HepG2 (cell line): ENCODE measurements around the gene KCTD6. TPM values are rescaled to one million over a fixed set of nuclear protein-coding genes. Genes with fewer than 3 reads are reported as not detected.

Experiments used
- ATAD3A ChIP-seq: sonication (generic); formaldehyde crosslinking; IDR thresholded peaks from 2 replicates; pipeline ENCODE4 v1.4.0; 2020; ENCODE audit warnings: missing genetic modification reagents
- BHLHE40 ChIP-seq: IDR thresholded peaks from 2 replicates; pipeline ENCODE4 v1.6.1; 2011; ENCODE audit warnings: low read length, improper control_type of control experiment
- CEBPB ChIP-seq: IDR thresholded peaks from 2 replicates; pipeline ENCODE4 v1.6.1; 2011; ENCODE audit warnings: low read depth, low read length, improper control_type of control experiment, borderline replicate concordance
- FOSL2 ChIP-seq: sonication (generic); formaldehyde crosslinking; IDR thresholded peaks from 2 replicates; pipeline ENCODE4 v1.4.0; 2020; ENCODE audit warnings: missing genetic modification reagents
- ISL2 ChIP-seq: sonication (generic); formaldehyde crosslinking; IDR thresholded peaks from 2 replicates; pipeline ENCODE4 v1.5.0; 2020; ENCODE audit warnings: missing genetic modification reagents
- MAFK ChIP-seq, 2 experiments: IDR thresholded peaks in 1 of 2; conservative IDR thresholded peaks in 1 of 2; 2 replicates each; pipeline ENCODE4 v1.6.1; 2011; ENCODE audit warnings: improper control_type of control experiment in 2 of 2, low read length in 2 of 2
- MIER3 ChIP-seq: IDR thresholded peaks from 2 replicates; pipeline ENCODE4 v1.6.1; 2016; ENCODE audit warnings: missing compliant biosample characterization, borderline replicate concordance
- NR2F6 ChIP-seq, 2 experiments: IDR thresholded peaks; 2 replicates each; pipeline ENCODE4 v1.6.1; 2016; ENCODE audit warnings: antibody characterized with exemption in 1 of 2, mild to moderate bottlenecking in 1 of 2
- RXRB ChIP-seq: IDR thresholded peaks from 2 replicates; pipeline ENCODE4 v1.6.1; 2016; ENCODE audit warnings: borderline replicate concordance, missing genetic modification reagents, missing compliant biosample characterization
- ZFP36 ChIP-seq: fragments of 150-350 bp; IDR thresholded peaks from 2 replicates; pipeline ENCODE4 v1.6.1; 2018; ENCODE audit warnings: borderline replicate concordance, low read length, low read depth; ENCODE audit not compliant: partially characterized antibody
- ZFY ChIP-seq: sonication (generic); formaldehyde crosslinking; IDR thresholded peaks from 2 replicates; pipeline ENCODE4 v1.4.0; 2020; ENCODE audit warnings: missing genetic modification reagents
- ZNF546 ChIP-seq: sonication (generic); formaldehyde crosslinking; conservative IDR thresholded peaks from 2 replicates; pipeline ENCODE4 v1.8.1; 2023; ENCODE audit warnings: mild to moderate bottlenecking, missing genetic modification reagents
- ZNF556 ChIP-seq: sonication (generic); formaldehyde crosslinking; IDR thresholded peaks from 2 replicates; pipeline ENCODE4 v1.4.0; 2020; ENCODE audit warnings: mild to moderate bottlenecking, missing genetic modification reagents, borderline replicate concordance
- ZNF777 ChIP-seq: sonication (generic); formaldehyde crosslinking; IDR thresholded peaks from 2 replicates; pipeline ENCODE4 v1.4.0; 2020; ENCODE audit warnings: missing genetic modification reagents
- polyA plus RNA-seq, 8 experiments: library from polyadenylated mRNA; depleted of rRNA in 3 of 8; stranded (reverse) in 7 of 8; unstranded in 1 of 8; fragments of >200 nt; fragmentation: Illumina TruSeq in 4 of 8; extraction: Trizol in 4 of 8; gene quantifications; 2 replicates each; pipeline versions ENCODE4 v1.2.1 to v1.2.3, GENCODE V29; 2011 to 2016; ENCODE audit warnings: low read depth in 4 of 8, missing spikeins in 1 of 8, mixed read lengths in 1 of 8; ENCODE audit not compliant: insufficient read depth in 1 of 8
- total RNA-seq, 5 experiments: library from RNA; depleted of rRNA; stranded (reverse); fragments of >200 nt; fragmentation: Illumina TruSeq; extraction: Trizol; gene quantifications; 2 replicates each; pipeline ENCODE4 v1.2.3, GENCODE V29; 2016; ENCODE audit warnings: low read depth in 1 of 5
- TF ChIP-seq, protein P1 (sequence below): sonication (generic); formaldehyde crosslinking; IDR thresholded peaks from 2 replicates; pipeline ENCODE4 v1.4.0; 2020; ENCODE audit warnings: low read depth, mild to moderate bottlenecking, missing genetic modification reagents
- TF ChIP-seq, protein P2 (sequence below): sonication (generic); formaldehyde crosslinking; IDR thresholded peaks from 2 replicates; pipeline ENCODE4 v1.5.0; 2020; ENCODE audit warnings: missing genetic modification reagents, mild to moderate bottlenecking, borderline replicate concordance
- TF ChIP-seq, protein P3 (sequence below): sonication (generic); formaldehyde crosslinking; IDR thresholded peaks from 2 replicates; pipeline ENCODE4 v1.4.0; 2020; ENCODE audit warnings: missing genetic modification reagents; ENCODE audit errors: not compliant biosample characterization

The KCTD6 gene
- total and polyA plus RNA-seq, 2 of the 13 experiments (the other 11 are each of a cell fraction or from before 2014, with no cell fraction given), result 13.4 to 14.2 TPM

DNA sequence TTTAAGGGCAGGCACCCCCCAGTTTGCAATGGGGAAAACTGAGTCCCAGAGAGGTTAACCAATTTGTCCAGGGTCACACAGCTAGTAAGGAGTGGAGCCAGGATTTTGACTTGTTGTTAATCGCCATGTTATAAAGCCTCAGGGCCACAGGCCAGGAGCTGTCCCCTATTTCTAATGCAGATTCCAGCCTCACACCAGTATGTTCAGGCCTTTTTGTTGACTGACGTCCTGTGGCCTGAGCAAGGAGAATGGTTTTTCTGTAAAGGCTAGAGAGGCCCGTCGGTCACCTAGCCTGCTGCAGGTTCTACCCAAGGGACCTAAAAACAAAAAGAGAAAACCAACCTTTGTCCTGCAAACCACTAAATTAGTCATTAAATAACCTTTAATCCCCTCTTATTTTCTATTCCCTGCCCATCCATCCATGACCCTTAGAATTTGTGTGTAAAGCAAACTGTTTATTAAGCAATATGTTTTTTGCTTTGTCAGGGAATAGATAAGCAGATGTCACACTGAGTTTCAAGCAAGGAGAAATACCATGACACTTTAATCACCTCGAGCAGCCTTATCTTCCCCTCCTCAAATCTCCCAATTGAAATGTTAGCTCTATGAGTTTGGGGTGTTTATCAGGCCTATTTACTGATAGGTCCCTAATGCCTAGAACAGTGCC lies 31.0 kb downstream of the KCTD6 start (continued):
- TF ChIP-seq ZFY (peak; percentile 47), ZFP36 (no peak), MAFK (conservative IDR thresholded peaks at IDR 0.05 in 1 of 2, IDR thresholded peaks at IDR 0.05 in 1 of 2; ENCODE audit: low read length in 2 of 2) (peak; percentile 85 to 89), ZNF777 (no peak), CEBPB (peak; percentile 74; the same call in 1 of the 2 replicates), FOSL2 (CRISPR knock-in tag) (peak; percentile 30; the same call in 1 of the 2 replicates), MIER3 (CRISPR knock-in tag) (no peak), NR2F6 (IDR thresholded peaks at IDR 0.05) (peak; percentile 66), NR2F6 (CRISPR knock-in tag; IDR thresholded peaks at IDR 0.05) (no peak), RXRB (peak; percentile 40; the same call in 1 of the 2 replicates), ISL2 (no peak), ATAD3A (CRISPR knock-in tag) (no peak), ZNF556 (CRISPR knock-in tag) (no peak), ZNF546 (CRISPR knock-in tag) (no peak), BHLHE40 (no peak)
- TF ChIP-seq, protein P1, sequence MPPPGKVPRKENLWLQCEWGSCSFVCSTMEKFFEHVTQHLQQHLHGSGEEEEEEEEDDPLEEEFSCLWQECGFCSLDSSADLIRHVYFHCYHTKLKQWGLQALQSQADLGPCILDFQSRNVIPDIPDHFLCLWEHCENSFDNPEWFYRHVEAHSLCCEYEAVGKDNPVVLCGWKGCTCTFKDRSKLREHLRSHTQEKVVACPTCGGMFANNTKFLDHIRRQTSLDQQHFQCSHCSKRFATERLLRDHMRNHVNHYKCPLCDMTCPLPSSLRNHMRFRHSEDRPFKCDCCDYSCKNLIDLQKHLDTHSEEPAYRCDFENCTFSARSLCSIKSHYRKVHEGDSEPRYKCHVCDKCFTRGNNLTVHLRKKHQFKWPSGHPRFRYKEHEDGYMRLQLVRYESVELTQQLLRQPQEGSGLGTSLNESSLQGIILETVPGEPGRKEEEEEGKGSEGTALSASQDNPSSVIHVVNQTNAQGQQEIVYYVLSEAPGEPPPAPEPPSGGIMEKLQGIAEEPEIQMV (CRISPR knock-in tag), result no peak
- TF ChIP-seq, protein P2, sequence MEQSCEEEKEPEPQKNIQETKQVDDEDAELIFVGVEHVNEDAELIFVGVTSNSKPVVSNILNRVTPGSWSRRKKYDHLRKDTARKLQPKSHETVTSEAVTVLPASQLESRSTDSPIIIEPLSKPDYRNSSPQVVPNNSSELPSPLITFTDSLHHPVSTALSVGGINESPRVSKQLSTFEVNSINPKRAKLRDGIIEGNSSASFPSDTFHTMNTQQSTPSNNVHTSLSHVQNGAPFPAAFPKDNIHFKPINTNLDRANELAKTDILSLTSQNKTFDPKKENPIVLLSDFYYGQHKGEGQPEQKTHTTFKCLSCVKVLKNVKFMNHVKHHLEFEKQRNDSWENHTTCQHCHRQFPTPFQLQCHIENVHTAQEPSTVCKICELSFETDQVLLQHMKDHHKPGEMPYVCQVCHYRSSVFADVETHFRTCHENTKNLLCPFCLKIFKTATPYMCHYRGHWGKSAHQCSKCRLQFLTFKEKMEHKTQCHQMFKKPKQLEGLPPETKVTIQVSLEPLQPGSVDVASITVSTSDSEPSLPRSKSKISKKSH (CRISPR knock-in tag), result no peak
- TF ChIP-seq, protein P3, sequence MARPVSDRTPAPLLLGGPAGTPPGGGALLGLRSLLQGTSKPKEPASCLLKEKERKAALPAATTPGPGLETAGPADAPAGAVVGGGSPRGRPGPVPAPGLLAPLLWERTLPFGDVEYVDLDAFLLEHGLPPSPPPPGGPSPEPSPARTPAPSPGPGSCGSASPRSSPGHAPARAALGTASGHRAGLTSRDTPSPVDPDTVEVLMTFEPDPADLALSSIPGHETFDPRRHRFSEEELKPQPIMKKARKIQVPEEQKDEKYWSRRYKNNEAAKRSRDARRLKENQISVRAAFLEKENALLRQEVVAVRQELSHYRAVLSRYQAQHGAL (CRISPR knock-in tag), result no peak
